Measurements from ENCODE around the gene CERKL.

DNA sequence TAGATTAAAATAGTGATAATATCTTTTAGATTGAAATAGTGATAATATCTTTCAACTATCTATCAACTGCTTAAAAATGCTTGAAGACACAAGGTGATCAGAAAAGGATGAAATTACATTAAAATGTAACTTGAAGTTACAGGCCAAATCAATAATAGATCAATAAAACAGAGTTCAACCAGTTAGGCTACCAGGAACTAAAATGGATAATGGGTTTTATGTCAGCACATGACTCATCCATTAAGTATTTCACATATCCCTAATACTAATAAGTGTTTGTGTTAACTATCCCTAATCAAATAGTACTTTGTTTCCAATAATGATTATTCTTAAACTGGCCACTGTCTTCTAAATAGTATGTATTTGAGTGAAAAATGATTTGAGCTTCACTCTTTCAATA lies 33.7 kb downstream of the CERKL start:
- TF ChIP-seq, protein P1, sequence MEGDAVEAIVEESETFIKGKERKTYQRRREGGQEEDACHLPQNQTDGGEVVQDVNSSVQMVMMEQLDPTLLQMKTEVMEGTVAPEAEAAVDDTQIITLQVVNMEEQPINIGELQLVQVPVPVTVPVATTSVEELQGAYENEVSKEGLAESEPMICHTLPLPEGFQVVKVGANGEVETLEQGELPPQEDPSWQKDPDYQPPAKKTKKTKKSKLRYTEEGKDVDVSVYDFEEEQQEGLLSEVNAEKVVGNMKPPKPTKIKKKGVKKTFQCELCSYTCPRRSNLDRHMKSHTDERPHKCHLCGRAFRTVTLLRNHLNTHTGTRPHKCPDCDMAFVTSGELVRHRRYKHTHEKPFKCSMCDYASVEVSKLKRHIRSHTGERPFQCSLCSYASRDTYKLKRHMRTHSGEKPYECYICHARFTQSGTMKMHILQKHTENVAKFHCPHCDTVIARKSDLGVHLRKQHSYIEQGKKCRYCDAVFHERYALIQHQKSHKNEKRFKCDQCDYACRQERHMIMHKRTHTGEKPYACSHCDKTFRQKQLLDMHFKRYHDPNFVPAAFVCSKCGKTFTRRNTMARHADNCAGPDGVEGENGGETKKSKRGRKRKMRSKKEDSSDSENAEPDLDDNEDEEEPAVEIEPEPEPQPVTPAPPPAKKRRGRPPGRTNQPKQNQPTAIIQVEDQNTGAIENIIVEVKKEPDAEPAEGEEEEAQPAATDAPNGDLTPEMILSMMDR (IDR thresholded peaks at IDR 0.05): no peak
- TF ChIP-seq EZH2 (IDR thresholded peaks at IDR 0.05): no peak
